Measurements from ENCODE around the gene ABHD17A. TPM values are rescaled to one million over a fixed set of nuclear protein-coding genes. Genes with fewer than 3 reads are reported as not detected.
A peak's percentile ranks its signal among the peaks of the same experiment; 100 is the strongest.

The ABHD17A gene
- polyA plus RNA-seq, 4 donors: 49.1 to 79.6 (median 62.0) TPM

DNA sequence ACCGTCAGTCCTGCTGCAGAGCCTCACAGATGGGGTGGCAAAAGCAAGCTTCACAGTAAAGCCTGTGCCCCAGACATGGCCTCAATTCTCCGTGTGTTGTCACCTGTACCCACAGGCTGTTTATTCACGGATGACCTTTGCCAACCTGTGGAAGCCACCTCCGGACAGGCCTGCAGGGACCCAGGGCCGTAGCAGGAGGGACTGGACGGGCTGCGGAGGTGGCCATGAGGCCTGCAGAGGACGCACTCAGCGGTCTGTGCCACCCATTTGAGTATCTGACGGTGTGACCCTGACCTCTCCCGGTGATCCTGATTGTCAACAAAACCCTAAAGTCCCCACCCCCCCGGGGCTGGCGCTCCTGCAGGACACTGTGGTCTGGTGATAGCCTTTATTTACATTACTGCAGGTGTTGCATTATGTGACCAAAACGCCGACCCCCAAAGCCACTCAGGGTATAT lies 14.1 kb downstream of the ABHD17A start:
- peaks cover 0 to 6% (median 5%) of the 10 kb centered on the region in 3 donors for H3K4me1 ChIP-seq (ENCODE audit: control insufficient read depth in 3 of 3, insufficient read depth in 2 of 3, low read depth in 1 of 3, low read length in 2 of 3)
- no peak overlapping the region for H3K4me3 ChIP-seq (ENCODE audit: low read depth in 1 of 3, low read length in 3 of 3)
- 65 to 81% (median 68%) methylated on average over 15 of the region's 15 CpGs for WGBS, 3 donors
- H3K27ac ChIP-seq (ENCODE audit: low read depth in 1 of 3, low read length in 2 of 3): no peak overlapping the region
- DNase-seq: no peak
- no peaks in the 10 kb centered on the region for H3K27me3 ChIP-seq (ENCODE audit: control insufficient read depth in 3 of 3, insufficient read depth in 3 of 3, low read length in 3 of 3)
- FAIRE-seq: no peak
- no peaks in the 10 kb centered on the region for H3K9me3 ChIP-seq (ENCODE audit: control insufficient read depth in 2 of 2, insufficient read depth in 1 of 2, low read depth in 1 of 2, low read length in 1 of 2)
- H3K36me3 ChIP-seq (ENCODE audit: control insufficient read depth in 3 of 3, insufficient read depth in 2 of 3, low read depth in 1 of 3, low read length in 3 of 3): peaks cover 0 to 37% (median 0%) of the 10 kb centered on the region in 3 donors

DNA sequence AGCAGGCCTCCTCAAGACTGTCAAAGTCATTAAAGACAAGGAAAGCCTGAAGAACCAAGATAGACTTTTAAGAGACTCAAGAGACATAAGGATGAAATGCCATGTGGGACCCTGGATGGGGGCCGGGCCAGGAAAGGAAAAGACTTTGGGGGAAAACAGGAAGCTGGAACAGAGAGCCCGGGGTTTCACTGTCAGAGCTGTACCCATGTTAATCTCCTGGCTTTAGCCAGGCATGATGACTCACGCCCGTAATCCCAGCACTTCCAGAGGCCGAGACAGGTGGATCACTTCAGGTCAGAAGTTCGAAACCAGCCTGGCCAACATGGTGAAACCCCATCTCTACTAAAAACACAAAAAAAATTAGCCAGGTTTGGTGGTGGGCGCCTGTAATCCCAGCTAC lies 16.3 kb downstream of the ABHD17A start:
- no peak for FAIRE-seq
- 79 to 86% (median 80%) methylated on average over 7 of the region's 7 CpGs for WGBS, 3 donors
- no peaks in the 10 kb centered on the region for H3K27me3 ChIP-seq (ENCODE audit: control insufficient read depth in 3 of 3, insufficient read depth in 3 of 3, low read length in 3 of 3)

DNA sequence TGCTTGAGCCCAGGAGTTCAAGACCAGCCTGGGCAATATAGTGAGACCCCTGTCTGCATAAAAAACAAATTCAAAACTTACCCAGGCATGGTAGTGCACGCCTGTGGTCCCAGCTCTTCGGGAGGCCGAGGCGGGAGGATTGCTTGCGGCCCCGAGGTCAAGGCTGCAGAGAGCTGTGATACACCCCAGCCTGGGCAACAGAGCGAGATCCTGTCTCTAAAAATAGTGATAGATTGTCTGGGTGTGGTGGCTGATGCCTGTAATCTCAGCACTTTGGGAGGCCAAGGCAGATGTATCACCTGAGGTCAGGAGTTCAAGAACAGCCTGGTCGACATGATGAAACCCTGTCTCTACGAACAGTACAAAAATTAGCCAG lies 18.0 kb downstream of the ABHD17A start:
- DNase-seq (no peak), FAIRE-seq (no peak)
- Histone ChIP-seq H3K36me3 (ENCODE audit: control insufficient read depth in 3 of 3, insufficient read depth in 2 of 3, low read depth in 1 of 3, low read length in 3 of 3) (peaks cover 0 to 21% (median 0%) of the 10 kb centered on the region in 3 donors), H3K4me1 (ENCODE audit: control insufficient read depth in 3 of 3, insufficient read depth in 2 of 3, low read depth in 1 of 3, low read length in 2 of 3) (peaks cover 0 to 9% (median 0%) of the 10 kb centered on the region in 3 donors), H3K27ac (ENCODE audit: low read depth in 1 of 3, low read length in 2 of 3) (no peak overlapping the region), H3K9me3 (ENCODE audit: control insufficient read depth in 2 of 2, insufficient read depth in 1 of 2, low read depth in 1 of 2, low read length in 1 of 2) (no peaks in the 10 kb centered on the region), H3K4me3 (ENCODE audit: low read depth in 1 of 3, low read length in 3 of 3) (no peak overlapping the region), H3K27me3 (ENCODE audit: control insufficient read depth in 3 of 3, insufficient read depth in 3 of 3, low read length in 3 of 3) (no peaks in the 10 kb centered on the region)
- 85 to 89% (median 88%) methylated on average over 9 of the region's 9 CpGs for WGBS, 3 donors

More for the DNA sequence above, 16.3 kb downstream of the ABHD17A start:
- Histone ChIP-seq H3K4me1 (ENCODE audit: control insufficient read depth in 3 of 3, insufficient read depth in 2 of 3, low read depth in 1 of 3, low read length in 2 of 3) (peaks cover 0 to 9% (median 3%) of the 10 kb centered on the region in 3 donors), H3K36me3 (ENCODE audit: control insufficient read depth in 3 of 3, insufficient read depth in 2 of 3, low read depth in 1 of 3, low read length in 3 of 3) (peaks cover 0 to 37% (median 0%) of the 10 kb centered on the region in 3 donors), H3K4me3 (ENCODE audit: low read depth in 1 of 3, low read length in 3 of 3) (no peak overlapping the region), H3K27ac (ENCODE audit: low read depth in 1 of 3, low read length in 2 of 3) (no peak overlapping the region), H3K9me3 (ENCODE audit: control insufficient read depth in 2 of 2, insufficient read depth in 1 of 2, low read depth in 1 of 2, low read length in 1 of 2) (no peaks in the 10 kb centered on the region)
- no peak for DNase-seq

DNA sequence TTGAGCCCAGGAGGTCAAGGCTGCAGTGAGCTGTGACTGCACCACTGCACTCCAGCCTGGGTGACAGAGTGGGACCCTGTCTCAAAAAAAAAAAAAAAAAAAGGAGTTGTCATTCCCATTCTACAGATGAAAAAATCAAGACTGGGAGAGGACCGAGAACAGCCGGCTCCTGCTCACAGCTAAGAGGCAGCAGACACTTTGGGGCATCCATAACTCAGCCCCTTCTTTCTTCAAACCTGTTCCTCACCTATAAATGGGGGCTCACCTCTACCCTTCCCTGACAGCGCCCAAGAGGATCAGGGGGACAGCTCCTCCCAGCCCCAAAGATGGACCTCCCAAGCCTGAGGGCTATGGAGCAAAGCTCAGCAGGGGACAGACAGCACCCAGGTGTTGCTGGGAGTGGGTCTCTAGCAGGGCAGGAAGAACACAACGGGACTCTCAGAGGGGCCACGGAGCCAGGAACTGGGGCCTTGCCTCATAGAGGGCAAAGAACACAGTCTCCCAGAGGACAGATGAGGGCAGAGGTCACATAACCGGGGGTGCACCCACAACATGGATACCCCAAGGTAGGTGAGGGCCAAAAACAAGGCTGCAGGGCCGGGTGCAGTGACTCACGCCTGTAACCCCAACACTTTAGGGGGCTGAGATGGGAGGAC lies 18.5 kb downstream of the ABHD17A start:
- no peaks in the 10 kb centered on the region for H3K9me3 ChIP-seq (ENCODE audit: control insufficient read depth in 2 of 2, insufficient read depth in 1 of 2, low read depth in 1 of 2, low read length in 1 of 2)
- H3K36me3 ChIP-seq (ENCODE audit: control insufficient read depth in 3 of 3, insufficient read depth in 2 of 3, low read depth in 1 of 3, low read length in 3 of 3): peaks cover 0 to 22% (median 0%) of the 10 kb centered on the region in 3 donors
- DNase-seq (peak; percentile 24 to 39), FAIRE-seq (no peak)
- 56 to 76% (median 68%) methylated on average over 8 of the region's 8 CpGs for WGBS, 3 donors
- no peak overlapping the region for H3K27ac ChIP-seq (ENCODE audit: low read depth in 1 of 3, low read length in 2 of 3)
- peaks cover 0 to 10% (median 0%) of the 10 kb centered on the region in 3 donors for H3K4me1 ChIP-seq (ENCODE audit: control insufficient read depth in 3 of 3, insufficient read depth in 2 of 3, low read depth in 1 of 3, low read length in 2 of 3)
- H3K27me3 ChIP-seq (ENCODE audit: control insufficient read depth in 3 of 3, insufficient read depth in 3 of 3, low read length in 3 of 3): no peaks in the 10 kb centered on the region
- no peak overlapping the region for H3K4me3 ChIP-seq (ENCODE audit: low read depth in 1 of 3, low read length in 3 of 3)

DNA sequence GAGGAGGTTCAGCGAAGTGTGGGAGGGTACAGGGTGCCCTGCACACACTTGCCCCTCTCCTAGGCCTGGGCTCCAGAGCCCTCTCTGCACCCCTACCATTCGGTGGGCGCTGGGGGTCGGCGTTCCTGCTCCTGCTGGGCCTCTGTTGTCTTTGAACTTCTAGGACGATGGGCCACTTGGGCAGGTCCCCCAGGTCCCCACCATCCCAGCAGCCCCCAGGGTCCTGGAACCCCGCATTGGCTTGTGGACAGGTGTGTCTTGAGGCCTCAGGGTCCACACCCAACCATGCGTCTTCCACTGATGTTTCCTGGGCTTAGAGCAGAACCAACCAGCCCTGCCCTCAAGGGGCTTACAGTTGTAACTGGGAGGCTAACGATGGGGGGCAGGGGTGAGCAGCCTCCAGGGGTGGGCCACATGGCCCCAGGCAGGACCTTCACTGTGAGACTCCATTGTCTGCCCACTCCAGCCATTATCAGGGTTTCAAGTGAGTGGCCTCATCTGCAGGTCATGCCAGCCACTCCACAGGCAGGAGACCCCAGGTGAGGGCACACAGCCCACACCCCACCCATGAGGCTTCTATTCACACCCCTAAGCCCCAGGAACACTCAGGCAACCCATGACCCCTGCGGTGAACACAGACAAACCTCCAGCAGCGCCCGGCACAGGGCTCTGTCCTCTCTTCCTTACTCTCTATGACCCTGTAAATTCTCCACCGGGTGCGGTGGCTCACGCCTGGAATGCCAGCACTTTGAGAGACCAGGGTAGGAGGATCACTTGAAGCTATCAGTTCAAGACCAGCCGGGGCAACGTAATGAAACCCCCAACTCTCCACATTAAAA lies 19.9 kb downstream of the ABHD17A start:
- peaks cover 3 to 24% (median 12%) of the 10 kb centered on the region in 3 donors for H3K4me1 ChIP-seq (ENCODE audit: control insufficient read depth in 3 of 3, insufficient read depth in 2 of 3, low read depth in 1 of 3, low read length in 2 of 3)
- DNase-seq: no peak
- peak overlapping the region; percentile 34 to 93 (median 91) for H3K27ac ChIP-seq (ENCODE audit: low read depth in 1 of 3, low read length in 2 of 3)
- FAIRE-seq: no peak
- peaks cover 0 to 9% (median 0%) of the 10 kb centered on the region in 3 donors for H3K36me3 ChIP-seq (ENCODE audit: control insufficient read depth in 3 of 3, insufficient read depth in 2 of 3, low read depth in 1 of 3, low read length in 3 of 3)
- WGBS, 3 donors: 87 to 89% (median 89%) methylated on average over 17 of the region's 17 CpGs
- no peaks in the 10 kb centered on the region for H3K9me3 ChIP-seq (ENCODE audit: control insufficient read depth in 2 of 2, insufficient read depth in 1 of 2, low read depth in 1 of 2, low read length in 1 of 2)
- peak overlapping the region in 1 of 3 donors; percentile 92 for H3K4me3 ChIP-seq (ENCODE audit: low read depth in 1 of 3, low read length in 3 of 3)
- no peaks in the 10 kb centered on the region for H3K27me3 ChIP-seq (ENCODE audit: control insufficient read depth in 3 of 3, insufficient read depth in 3 of 3, low read length in 3 of 3)

DNA sequence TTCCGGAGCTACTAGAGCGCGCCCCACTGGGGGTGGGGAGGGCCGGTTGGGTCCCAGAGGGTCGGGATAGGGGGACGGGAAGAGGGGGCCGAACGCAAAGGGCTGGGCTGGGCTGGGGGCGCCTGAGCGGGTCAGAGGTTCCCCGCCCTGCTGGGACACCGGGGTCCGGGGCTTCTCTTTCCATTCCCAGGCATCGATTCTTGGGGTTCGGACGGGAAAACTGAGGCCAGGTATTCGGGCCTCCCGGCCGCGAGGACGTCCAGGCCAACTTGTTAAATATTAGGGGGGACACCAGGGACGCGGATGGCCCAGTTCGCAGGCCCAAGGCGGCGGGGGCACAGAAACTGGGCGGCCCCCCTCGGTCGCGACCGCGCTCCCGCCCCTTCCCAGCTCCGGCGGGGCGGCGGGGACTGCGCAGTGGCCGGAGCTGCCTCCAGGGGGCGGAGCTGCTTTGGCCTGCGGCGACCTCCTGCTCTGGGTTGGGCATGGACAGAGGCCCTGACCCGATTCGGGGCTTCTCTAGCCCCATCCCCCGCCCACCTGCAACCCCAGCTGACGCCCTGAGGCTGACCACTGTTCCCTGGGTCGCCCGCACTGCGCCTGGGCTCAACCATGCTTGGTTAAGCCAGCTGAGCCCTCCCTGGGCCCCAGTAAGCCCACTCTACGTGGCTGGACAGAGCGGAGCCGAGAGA lies 20.7 kb downstream of the ABHD17A start:
- FAIRE-seq (no peak), DNase-seq (peak; percentile 45 to 84)
- Histone ChIP-seq H3K4me1 (ENCODE audit: control insufficient read depth in 3 of 3, insufficient read depth in 2 of 3, low read depth in 1 of 3, low read length in 2 of 3) (peaks cover 3 to 32% (median 17%) of the 10 kb centered on the region in 3 donors), H3K27ac (ENCODE audit: low read depth in 1 of 3, low read length in 2 of 3) (peak overlapping the region; percentile 34 to 93 (median 91)), H3K4me3 (ENCODE audit: low read depth in 1 of 3, low read length in 3 of 3) (peak overlapping the region; percentile 83 to 94 (median 92)), H3K27me3 (ENCODE audit: control insufficient read depth in 3 of 3, insufficient read depth in 3 of 3, low read length in 3 of 3) (no peaks in the 10 kb centered on the region), H3K36me3 (ENCODE audit: control insufficient read depth in 3 of 3, insufficient read depth in 2 of 3, low read depth in 1 of 3, low read length in 3 of 3) (peaks cover 0 to 4% (median 0%) of the 10 kb centered on the region in 3 donors), H3K9me3 (ENCODE audit: control insufficient read depth in 2 of 2, insufficient read depth in 1 of 2, low read depth in 1 of 2, low read length in 1 of 2) (no peaks in the 10 kb centered on the region)
- WGBS, 3 donors: 4 to 5% (median 4%) methylated on average over 25 to 52 of the region's 52 CpGs

DNA sequence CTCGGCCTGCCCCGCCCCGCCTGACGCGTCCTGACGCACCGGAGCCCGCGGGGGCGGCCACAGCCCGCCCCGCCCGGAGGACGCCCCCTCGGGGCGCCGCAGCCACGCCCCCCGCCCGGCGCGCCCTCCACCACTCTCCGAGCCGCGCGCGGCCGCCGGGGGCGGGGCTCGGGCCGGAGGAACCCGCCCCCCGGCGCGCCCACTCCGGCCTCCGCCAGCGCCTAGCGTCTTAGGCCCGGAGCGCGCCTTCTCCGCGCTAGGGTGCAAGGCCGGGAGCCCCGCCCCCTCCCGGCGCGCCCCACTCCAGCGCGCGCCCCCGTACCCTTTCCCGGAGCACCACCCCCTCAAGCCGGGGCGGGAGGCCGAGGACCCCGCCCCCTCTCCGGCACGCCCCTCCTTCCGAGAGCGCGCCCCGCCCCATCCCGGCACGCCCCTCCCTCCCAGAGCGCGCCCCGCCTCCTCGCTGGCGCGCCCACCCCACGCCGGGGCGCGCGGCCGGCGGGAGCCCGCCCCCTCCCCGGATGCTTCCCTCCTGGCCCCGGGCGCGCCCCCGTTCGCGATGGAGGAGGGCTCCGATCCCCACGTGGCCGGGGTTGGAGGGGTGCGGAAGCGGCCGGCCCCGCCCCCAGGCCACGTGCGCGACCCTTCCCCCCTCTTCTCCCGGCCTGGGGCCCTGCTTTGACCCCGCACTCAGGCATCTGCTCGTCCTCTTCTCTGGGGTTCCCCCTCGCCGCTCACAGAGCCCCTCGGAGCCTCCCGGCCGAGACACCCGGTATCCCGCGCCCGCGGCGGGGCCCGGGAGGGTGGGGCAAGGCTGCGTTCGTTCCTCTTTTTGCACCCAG lies 21.4 kb downstream of the ABHD17A start:
- H3K27ac ChIP-seq (ENCODE audit: low read depth in 1 of 3, low read length in 2 of 3): peak overlapping the region; percentile 34 to 93 (median 91)
- H3K27me3 ChIP-seq (ENCODE audit: control insufficient read depth in 3 of 3, insufficient read depth in 3 of 3, low read length in 3 of 3): no peaks in the 10 kb centered on the region
- peaks cover 8 to 39% (median 23%) of the 10 kb centered on the region in 3 donors for H3K4me1 ChIP-seq (ENCODE audit: control insufficient read depth in 3 of 3, insufficient read depth in 2 of 3, low read depth in 1 of 3, low read length in 2 of 3)
- no peaks in the 10 kb centered on the region for H3K9me3 ChIP-seq (ENCODE audit: control insufficient read depth in 2 of 2, insufficient read depth in 1 of 2, low read depth in 1 of 2, low read length in 1 of 2)
- peak overlapping the region; percentile 83 to 94 (median 92) for H3K4me3 ChIP-seq (ENCODE audit: low read depth in 1 of 3, low read length in 3 of 3)
- FAIRE-seq (no peak), DNase-seq (peak; percentile 91 to 98)
- 1 to 2% (median 1%) methylated on average over 25 to 115 of the region's 115 CpGs for WGBS, 3 donors
- H3K36me3 ChIP-seq (ENCODE audit: control insufficient read depth in 3 of 3, insufficient read depth in 2 of 3, low read depth in 1 of 3, low read length in 3 of 3): peaks cover 0 to 2% (median 0%) of the 10 kb centered on the region in 3 donors

All from small intestine (tissue), 7 donors.